ENCODE measurements around the gene GRK3.
"Not testable (repeated sequence)": the region's sequence is repeated elsewhere in the genome, so short reads cannot be mapped to it uniquely, and the experiment has no call there.

Gene GRK3

DNA sequence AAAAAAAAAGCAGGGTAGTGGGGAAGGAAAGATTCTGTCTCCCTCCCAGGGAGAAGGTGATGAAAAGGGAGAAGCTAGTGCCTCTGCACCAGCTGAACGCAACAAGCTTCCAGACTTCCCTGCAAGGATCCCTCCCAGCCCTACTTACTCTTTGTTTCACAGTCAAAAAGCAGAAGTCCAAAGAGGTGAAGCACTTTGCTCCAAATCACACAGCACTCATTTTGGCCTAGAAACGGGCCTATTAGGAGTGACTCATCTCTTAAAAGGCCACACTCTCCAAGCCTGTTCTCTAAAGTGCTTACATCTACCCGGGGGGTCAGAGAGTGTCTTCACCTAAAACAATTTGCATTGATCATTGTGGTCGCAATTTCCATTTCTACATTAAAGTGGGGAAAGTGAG, 17.7 kb upstream of the GRK3 start:
- DNase-seq (ENCODE audit: low read depth, low spot score): no peak
- no peak overlapping the region for H3K4me3 ChIP-seq (ENCODE audit: low read length)

DNA sequence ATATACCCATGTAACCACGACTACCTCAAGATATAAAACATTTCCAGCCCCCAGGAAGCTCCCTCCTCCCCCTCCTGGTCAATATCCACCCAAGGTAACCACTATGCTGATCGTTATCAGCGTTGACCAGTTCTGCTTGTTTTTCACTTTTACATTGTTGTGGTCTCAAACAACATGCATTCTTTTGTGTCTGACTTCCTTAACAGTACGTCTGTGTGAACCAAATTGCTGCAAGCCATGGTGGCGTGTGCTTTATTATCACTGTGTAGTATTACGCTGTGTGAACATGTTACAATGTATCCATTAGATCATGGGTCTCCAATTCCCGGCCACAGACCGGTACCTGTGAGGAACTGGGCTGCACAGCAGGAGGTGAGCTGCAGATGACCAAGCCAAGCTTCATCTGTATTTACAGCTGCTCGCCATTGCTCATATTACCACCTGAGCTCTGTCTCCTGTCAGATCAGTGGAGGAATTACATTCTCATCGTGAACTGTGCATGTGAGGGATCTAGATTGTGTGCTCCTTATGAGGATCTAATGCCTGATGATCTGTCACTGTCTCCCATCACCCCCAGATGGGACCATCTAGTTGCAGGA, 15.5 kb upstream of the GRK3 start:
- no peak overlapping the region for H3K4me3 ChIP-seq (ENCODE audit: low read length)
- DNase-seq (ENCODE audit: low read depth, low spot score): no peak

DNA sequence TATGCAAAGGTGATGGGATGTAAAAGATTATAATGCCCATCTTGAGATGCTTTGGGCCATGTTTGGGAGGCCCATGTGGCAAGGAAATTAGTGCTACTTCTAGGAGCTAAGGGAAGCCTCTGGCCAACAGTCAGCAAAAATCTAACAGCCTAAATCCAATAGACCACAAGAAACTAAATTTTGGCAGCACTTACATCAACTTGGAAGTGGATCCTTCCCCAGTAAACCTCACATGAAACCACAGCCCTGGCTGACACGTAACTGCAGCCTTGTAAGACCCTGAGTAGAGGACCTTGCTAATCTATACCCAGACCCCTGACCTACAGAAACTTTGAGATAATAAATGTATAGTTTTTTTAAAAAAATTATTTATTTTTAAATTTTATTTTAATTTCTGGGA, 13.1 kb upstream of the GRK3 start:
- no peak for DNase-seq (ENCODE audit: low read depth, low spot score)
- H3K4me3 ChIP-seq (ENCODE audit: low read length): no peak overlapping the region

DNA sequence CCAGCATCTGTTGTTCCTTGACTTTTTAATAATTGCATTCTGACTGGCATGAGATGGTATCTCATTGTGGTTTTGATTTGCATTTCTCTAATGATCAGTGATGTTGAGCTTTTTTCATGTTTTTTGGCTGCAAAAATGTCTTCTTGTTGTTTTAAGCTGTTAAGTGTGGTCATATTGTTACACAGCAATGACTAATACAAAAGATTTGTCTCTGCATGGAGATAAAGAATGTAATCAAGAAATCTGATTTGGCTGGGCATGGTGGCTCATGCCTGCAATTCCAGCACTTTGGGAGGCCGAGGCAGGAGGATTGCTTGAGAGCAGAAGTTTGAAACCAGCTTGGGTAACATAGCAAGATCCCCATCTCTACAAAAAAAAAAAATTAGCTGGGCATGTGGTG, 12.1 kb upstream of the GRK3 start:
- DNase-seq (ENCODE audit: low read depth, low spot score); H3K4me3 ChIP-seq (ENCODE audit: low read length): not testable (repeated sequence)

DNA sequence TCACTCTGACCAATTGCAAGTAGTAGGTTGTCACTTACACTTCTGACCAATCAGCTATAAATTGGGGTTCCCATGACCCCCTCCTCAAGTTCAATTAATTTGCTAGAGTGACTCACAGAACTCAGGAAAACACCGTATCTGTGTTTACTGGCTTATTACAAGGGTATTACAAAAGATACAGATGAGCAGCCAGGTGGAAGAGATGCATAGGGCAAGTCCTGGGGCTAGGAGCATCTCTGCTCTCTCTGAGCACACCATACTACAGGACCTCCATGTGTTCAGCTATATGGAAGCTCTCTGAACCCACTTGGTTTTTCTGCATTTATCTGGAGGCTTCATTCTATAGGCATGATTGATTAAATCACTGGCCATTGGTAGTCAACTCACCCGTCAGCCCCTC, 11.3 kb upstream of the GRK3 start:
- DNase-seq (ENCODE audit: low read depth, low spot score): no peak
- no peak overlapping the region for H3K4me3 ChIP-seq (ENCODE audit: low read length)

DNA sequence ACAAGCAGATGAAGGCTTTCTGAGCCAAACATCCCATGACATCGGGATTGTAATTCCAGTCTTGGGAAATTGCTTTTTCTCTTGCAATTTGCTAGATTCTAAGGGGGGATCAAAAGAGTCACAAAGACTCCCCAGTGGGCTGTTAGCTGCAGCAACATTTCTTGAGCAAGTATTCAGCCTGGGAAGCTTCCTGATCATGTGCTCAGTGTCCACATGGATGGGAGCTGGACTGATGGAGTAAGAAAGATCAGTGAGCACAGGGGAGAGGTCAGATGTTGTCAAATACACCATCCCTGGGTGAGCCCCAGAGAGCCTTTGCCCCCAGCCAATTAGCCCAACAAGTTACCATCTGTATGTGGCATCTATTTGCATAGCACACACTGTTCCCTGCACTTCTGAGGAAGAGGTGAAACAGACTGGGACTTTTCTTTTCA, 10.2 kb upstream of the GRK3 start:
- no peak for DNase-seq (ENCODE audit: low read depth, low spot score)
- no peak overlapping the region for H3K4me3 ChIP-seq (ENCODE audit: low read length)

DNA sequence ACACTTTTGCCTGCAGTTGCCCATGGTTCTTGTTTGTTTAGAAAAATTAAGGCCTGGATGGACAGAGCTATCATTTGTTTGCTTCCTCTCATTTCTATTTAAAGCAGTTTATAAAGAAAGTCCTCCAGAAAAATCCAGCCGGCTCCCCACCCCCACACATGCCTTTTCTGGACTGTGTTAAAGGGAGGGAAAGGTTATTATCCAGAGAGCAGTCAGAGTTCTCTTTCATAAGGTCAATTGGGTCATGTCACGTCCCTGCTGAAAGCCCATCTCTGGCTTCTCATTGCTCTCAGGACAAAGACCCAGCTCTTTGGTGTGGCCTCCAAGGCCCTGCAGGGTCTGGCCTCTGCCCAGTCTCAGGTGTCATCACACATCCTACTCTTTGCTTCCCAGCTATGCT, 9.8 kb upstream of the GRK3 start:
- no peak for DNase-seq (ENCODE audit: low read depth, low spot score)
- no peak overlapping the region for H3K4me3 ChIP-seq (ENCODE audit: low read length)

DNA sequence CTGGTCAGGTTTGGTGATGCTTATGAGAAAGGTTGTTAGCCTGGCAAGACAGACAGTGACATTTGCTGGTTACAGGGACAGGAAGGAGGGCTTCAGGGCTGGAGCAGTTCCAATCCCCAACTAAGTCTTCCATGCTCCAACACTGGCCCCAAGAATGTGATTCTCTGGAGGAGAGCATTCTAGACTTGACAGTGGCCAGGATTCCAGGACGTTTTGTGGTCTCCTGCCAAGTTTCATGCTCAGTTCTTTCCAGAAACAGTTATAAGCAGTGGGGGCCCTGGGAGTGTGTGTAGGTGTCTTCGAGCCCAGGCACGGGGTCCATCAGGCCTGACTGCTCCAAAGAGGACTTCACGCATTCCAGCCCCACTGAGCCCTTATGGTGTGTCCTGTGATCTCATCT, 8.9 kb upstream of the GRK3 start:
- no peak overlapping the region for H3K4me3 ChIP-seq (ENCODE audit: low read length)
- no peak for DNase-seq (ENCODE audit: low read depth, low spot score)

DNA sequence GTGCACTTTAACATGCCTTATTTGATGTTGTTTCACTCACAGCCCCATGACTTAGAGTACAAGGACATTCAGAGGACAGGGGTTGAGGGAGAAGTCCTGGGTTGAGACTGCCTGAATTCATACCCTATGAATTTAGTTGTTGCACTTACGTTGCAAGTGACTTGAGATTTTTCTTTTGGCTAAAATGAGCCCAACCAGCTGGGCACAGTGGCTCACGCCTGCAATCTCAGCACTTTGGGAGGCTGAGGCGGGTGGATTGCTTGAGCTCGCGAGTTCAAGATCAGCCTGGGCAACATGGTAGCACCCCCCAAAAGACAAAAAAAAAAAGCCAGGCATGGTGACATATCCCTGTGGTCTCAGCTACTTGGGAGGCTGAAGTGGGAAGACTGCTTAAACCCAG, 7.3 kb upstream of the GRK3 start:
- no peak for DNase-seq (ENCODE audit: low read depth, low spot score)
- no peak overlapping the region for H3K4me3 ChIP-seq (ENCODE audit: low read length)

DNA sequence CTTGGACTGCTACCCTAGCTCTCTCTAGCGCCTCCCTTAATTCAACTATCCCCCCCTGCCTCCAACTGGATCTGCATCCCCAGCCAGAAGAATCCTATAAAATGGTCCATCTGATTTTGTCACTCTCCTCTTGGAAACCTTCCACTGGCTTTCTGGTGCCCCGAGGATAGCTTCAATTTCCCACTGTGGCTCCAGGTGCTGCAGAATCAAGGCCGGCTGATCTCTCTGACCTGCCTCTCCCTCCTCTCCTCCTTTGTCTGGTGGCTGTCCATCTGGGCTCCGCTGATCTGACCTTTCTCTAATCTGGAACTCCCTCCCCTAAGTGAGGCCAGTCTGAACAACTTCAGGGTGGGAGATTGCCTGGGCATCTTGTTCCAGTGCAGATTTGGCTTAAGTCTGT, 6.1 kb upstream of the GRK3 start:
- no peak for DNase-seq (ENCODE audit: low read depth, low spot score)
- no peak overlapping the region for H3K4me3 ChIP-seq (ENCODE audit: low read length)

DNA sequence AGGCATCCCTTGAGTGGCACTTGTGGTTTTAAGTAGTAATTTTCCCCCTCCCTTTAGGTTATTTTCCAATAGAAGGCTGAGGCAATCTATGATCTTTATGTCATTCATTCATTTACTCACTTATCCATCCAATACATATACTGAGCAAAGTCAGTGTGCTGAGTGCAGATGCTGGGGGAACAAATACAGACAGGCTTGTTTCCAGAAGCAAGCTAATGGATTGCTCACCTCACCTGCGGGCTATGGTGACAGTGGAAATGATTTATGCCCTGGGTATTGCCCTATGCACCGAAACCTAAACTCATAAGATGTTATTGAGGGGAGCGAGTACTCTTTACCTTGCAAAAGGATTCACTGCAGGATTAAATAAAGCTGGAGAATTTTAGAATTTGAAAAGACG, 4.6 kb upstream of the GRK3 start:
- H3K4me3 ChIP-seq (ENCODE audit: low read length); DNase-seq (ENCODE audit: low read depth, low spot score): not testable (repeated sequence)

DNA sequence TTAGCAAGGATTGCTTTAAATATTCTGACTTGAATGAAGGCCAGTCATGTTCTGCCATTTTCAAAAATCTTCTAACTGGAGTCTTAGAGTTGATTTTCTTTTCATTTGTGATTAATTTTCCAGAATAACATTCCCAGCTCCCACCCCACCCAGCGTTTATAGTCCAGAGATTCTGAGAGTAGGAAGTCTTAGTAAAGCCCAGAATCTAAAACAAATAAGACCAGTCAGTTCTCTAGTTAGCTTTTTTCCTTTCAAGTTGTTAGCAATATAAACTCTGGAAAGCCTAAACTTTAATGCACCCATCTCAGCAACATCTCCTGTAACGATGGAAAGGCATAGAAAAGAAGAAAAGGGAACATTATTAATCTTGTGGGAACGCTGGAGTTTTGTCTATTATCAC, 3.3 kb upstream of the GRK3 start:
- H3K4me3 ChIP-seq (ENCODE audit: low read length); DNase-seq (ENCODE audit: low read depth, low spot score): not testable (repeated sequence)

DNA sequence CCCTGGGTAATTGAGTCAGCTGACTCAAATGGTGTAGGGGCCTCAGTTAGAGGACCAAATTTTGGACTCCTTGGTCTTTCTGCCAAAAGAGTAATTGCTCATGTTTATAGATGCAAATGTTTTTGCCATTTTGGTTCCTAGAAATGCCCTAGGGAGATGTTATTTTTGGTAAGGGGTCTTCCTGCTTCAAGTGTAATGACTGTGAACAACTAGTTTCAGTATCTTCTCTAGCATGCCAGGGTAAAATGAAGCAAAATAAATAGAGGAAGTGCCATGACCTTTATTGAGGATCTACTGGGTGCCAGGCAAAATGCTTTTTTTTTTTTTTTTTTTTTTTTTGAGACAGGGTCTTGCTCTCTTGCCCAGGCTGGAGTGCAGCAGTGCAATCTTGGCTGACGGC, 2.5 kb upstream of the GRK3 start:
- not testable (repeated sequence) for DNase-seq (ENCODE audit: low read depth, low spot score); H3K4me3 ChIP-seq (ENCODE audit: low read length)

DNA sequence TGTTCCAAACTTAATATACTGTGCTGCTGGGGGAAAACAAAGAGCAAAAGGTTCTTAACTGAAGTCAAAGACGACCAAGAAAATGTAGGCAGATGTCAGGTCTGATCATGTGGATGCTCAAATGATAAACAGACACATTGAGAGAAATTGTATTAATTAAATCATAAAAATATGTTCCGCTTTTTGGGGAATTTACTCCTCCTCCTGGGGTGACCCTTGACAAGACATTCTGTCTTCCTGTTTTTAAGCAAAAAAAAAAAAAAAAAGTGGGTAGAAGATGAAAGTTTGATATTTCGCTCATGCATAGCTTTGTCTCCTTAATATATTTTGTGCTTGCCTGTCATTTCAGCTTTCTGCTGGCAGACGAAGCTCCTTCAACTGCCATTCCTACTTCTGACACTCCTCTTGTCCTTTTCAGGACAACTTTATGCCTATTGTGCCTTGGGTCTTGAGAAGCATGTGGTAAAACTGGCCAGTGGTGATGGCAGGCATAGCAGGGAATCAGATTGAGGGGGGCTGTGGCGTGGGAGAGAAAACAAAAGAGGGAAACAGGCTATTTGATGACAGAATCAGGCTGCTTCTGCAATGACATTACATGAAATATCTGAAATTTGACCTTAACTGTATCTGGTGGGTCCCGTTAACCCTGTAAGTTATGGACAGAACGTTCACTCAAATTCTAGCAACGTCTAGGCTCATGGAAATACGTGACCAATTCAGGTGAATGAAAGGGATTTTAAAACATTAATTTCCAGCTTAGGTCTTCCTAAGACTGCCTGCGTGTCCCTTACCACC, 1.3 kb upstream of the GRK3 start:
- DNase-seq (ENCODE audit: low read depth, low spot score); H3K4me3 ChIP-seq (ENCODE audit: low read length): not testable (repeated sequence)

DNA sequence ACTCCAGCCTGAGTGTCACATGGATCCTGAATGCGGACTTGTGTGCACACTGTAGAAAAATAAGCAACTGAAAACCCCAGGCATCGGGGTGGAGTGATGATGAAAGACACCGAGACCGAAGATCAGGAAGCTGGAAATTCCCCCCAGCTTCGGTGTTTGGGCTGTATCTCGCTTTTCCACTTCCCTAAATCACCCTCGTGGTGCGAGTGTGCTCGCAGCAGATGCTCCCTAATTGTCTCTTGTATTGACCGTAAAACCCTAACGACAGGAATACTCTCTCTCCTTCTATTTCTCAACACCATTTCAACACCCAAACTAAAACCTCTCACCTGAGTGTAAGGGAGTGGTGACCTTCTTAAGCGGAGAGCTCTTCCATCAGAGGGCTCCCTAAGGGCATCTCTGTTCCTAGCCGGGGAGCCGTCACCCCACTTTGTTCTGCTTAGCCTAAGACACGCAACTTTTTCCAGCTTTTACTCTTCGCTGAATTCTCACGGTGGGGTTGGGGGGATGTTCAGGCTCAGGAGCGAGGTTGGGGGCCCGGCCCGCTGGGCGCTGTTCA, 635 bp upstream of the GRK3 start:
- peak overlapping the region; percentile 57 for H3K4me3 ChIP-seq (ENCODE audit: low read length)
- no peak for DNase-seq (ENCODE audit: low read depth, low spot score)

DNA sequence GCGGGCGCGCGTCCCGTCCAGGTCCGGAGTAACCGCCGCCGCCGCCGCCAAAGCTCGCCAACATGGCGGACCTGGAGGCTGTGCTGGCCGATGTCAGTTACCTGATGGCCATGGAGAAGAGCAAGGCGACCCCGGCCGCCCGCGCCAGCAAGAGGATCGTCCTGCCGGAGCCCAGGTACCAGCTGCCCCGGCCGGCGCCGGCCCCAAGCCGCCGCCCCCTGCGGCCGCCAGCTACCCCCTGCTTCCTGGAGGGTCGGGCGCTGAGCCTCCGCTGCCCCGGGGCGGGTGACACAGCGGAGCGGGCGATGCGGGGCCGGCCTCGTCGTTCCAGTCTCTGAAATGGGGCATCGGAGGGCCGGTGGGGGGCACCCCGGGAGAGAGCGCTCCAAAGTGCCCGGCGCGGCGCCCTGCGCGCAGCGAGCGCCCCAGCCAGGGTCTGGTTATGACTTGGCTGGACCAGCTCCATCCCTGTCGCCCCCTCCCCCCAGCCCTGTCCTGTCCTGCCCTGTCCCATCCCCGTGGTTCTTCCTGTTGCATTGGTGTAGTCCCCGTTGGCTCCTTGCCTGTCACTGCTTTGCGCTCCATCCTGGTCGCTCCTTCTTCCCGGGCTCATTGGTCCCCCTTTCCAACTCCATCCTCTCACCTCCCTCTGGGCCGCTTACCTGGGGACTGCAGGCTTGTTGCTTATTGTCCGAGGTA, 653 bp downstream of the GRK3 start:
- H3K4me3 ChIP-seq (ENCODE audit: low read length): peak overlapping the region; percentile 99
- no peak for DNase-seq (ENCODE audit: low read depth, low spot score)

DNA sequence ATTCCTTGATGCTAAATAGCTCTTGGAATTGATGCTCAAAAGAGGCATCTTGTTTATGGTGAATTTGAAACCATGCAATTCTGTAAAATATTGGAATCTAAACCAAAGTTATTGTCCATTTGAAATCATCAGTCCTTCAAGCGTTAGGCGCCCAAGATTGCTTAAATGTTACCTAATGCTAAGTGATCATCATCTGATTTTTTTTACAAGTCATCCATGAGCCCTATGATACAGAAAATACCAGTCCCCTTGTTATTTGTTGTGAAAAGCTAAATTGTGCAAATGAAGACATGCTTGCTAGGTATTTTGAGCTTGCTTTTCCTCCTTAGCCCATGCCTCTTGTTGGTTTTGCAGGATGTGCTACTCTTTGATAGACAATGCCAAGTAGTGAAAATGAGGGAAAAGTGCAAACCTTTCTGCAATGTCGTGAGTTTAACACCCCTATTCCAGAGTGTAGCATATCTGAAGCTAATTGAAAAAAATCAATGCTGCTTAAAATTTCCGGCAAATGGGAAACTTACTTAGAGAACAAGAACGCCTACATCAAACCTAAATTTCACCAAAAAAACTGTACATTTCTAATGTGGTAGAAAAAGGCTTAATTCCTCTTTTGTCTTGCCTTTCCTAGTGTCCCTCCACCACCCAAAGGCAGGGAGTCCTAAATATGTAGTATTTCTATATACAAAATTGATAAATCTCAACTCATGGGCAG, 1.9 kb downstream of the GRK3 start:
- DNase-seq (ENCODE audit: low read depth, low spot score): no peak
- peak overlapping the region; percentile 99 for H3K4me3 ChIP-seq (ENCODE audit: low read length)

DNA sequence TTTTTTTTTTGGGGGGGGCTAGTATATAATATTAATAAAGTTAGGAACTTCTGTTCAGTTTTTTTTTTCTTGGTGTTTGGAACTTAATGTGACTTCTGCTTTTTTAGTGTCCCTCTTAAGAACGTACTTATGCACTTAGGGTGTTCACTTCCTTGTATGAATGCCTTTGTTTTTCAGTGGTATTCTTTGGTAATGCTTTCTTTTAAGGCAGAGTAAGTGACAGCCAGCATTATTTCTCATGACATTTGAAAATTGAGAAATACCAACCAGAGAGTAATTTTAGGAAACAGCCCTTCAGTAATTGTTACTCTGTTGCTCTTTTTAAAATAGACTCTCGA, 2.4 kb downstream of the GRK3 start:
- DNase-seq (ENCODE audit: low read depth, low spot score): no peak
- peak overlapping the region; percentile 99 for H3K4me3 ChIP-seq (ENCODE audit: low read length)

DNA sequence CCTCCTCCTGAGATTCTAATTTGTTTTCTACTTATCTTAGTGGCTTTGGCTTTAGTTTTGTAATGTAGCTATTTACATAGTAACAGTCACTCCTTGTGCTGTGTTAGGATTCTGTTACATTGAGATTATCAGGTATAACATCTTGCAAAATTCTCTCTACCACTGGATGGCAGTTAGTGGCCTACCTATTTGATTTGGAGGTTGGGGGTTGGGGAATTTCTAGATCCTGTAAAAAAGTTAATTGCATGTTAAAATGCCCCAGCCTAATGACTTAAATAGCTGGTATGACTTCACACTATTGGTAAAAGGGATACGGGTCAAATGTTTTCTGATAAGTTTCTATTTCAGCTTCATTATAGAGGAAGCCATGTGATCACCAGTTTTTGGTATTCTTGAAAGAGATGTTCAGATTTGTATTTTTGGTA, 2.8 kb downstream of the GRK3 start:
- H3K4me3 ChIP-seq (ENCODE audit: low read length): peak overlapping the region; percentile 99
- DNase-seq (ENCODE audit: low read depth, low spot score): peak; percentile 89

DNA sequence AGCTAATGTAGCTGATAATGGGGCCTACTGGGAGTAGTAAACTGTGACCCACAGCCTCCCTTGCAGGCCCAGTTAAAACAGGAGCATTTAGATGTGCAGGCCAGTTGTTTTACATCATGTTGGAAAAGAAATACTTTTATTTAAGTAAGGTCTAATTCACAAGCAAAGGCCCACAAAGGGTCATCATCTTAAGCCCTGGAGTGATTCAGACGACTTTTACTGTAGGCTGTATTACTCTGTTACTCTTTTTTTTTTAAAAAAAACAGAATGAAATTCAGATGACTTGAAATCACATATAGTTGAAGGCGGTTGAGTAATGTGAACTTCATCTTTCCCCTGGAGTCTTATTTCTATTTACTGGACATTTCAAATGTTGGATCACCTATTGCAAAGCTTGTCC, 3.6 kb downstream of the GRK3 start:
- not testable (repeated sequence) for DNase-seq (ENCODE audit: low read depth, low spot score)
- peak overlapping the region; percentile 99 for H3K4me3 ChIP-seq (ENCODE audit: low read length)
